ENCODE data around the gene PROX1. TPM values are rescaled to one million over a fixed set of nuclear protein-coding genes. Genes with fewer than 3 reads are reported as not detected.

PROX1 gene
- total RNA-seq, 1 donor from 2014 or later: 0.88 TPM

DNA sequence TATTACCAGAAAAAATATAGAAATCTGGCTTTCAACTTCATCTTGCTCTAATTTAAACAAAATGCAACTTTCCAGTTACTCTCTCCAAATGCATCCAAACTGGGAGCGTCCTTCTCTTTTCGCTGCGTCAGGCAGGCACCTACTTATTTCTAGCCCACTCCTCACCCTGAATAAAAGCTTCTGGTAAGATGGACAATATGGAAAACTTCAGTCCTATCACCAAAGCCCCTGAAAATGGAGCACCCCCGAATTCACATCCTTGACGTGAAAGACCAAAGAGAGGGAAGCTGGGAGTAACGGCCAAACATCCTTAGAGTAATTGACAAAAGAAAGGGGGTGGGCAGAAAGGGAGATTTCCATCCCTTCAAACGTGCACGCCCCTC lies 5.5 kb upstream of the PROX1 start:
- ATAC-seq: no peak

DNA sequence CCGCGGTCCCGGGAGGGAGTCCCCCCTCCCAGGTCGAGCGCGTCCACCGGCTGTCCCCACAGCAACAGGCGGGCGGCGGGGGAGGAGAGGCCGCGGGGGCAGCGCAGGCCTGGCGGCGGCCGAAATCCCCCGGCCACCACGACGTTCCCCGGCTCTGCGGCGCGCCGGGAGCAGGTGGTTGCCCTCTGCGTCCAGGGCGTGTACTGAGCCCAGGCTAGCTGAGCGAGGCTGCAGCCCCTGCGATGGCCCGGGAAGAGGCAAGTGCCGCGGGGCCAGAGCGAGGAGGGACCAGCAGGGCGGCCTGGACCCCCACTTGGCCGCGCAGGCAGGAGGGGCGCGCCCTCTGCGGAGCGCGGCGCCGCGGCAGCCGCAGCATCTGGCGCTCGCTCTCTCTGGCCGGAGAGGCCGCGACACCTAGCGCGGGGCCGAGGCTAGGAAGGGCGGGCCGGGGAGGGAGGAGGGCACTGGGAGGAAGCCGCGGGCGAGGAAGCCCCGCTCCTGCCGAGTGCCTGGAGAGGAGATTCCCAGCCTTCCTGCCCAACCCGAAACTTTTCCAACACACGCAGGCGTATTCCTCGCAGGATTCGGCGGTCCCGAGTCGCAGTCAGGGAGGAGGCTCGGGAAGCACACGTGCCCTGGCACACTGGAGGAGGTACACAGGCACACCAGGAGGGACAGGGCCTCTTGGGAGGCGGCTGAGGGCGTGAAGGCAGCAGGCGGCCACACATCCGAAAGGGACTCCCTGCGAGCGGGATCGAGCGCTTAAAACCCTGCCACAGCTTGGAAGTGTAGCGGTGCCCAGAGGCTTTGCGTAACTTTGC lies 4.9 kb upstream of the PROX1 start:
- no peak for ATAC-seq

GRCh38 chr1:213983493-213984386 lies 4.0 kb upstream of the PROX1 start:
- no peak for ATAC-seq

- no peak for ATAC-seq
Observed at GRCh38 chr1:213984387-213985208, 3.2 kb upstream of the PROX1 start.

DNA sequence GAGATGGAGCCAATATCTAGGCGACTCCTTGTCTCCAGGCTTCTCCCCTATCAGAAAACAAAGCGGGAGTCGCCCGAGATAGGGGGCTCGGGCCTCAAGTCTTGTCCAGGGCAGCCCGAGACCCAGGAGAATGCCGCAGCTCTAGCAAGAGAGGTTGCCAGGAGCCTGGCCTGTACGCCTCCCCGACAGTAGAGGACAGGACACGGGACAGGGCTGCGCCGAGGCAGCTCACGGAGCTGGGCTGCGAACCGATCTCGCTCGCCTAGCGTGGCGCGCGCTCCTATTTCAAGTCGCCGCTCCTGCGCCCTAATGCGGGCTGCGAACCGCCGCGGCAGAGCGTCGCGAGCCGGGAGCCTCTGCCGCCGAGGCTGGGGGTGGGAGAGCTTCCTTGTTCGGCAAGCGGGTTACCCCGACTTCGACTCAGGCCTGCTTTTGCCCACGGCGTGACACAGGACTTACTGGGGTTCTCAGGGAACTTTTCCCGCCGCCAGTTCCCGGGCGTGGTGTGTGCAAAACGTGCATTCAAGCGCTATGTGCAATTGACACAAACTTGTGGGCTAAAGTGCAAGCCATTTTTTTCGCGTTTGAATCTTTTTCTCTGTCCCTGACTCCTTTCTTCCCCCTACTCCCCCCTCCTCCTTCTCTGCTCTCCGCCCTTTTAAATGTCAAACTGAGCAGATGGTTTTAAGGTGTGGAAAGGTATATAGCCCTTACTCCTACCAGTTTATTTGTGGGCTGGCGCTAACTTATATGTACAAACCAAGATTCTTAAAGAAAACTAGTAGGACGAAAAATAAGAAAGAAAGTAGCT lies 2.4 kb upstream of the PROX1 start:
- no peak for ATAC-seq

DNA sequence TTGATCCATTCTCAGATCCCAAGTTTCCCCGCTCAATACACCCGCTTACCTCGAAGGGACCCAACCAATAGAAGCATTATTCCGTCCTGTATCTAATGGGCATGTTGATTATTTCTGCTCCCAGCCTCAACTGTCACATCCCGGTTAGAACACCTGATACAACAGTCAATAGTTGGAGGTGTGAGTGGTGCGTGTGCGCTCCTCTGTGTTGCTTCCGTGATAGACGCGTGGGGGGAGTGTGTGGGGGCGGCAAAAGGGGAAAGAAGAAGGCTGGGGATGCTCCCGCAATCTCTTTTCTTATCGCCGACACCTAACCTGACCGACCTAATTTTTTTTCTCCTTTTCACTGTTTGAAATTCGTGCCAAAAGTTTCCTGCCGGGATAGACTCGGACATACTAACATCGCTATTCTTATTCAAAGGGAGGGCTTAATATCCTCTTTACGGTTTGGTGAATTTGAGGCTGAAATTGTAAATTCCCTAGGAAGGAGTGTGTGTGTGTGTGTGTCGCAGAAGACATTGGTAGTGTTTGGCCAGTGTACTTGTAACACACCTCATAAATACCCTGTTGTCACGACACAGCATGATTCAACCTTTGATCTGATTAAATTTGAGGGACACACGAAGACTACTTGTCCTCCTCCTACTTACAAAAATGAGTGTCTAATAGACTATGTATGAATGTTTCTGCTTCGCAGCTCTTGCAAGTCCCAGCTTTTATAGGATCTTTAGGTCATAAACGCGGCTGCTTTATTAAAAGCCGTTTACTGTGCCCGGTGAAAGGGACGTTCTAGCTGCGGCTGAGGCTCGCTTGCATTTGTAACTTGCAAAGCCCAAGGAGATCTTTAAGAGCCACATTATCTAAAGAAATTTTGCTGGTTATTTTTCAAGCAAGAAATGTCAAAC lies 1.5 kb upstream of the PROX1 start:
- ATAC-seq: no peak

- ATAC-seq: no peak
Observed at GRCh38 chr1:213986925-213987250, 885 bp upstream of the PROX1 start.

GRCh38 chr1:213987422-213987926 lies 299 bp upstream of the PROX1 start:
- peak; percentile 37 for ATAC-seq

GRCh38 chr1:213988507-213989001 lies 781 bp downstream of the PROX1 start:
- no peak for ATAC-seq

- no peak for ATAC-seq
Observed at GRCh38 chr1:213989002-213989855, 1.5 kb downstream of the PROX1 start.

GRCh38 chr1:213993929-213994328 lies 6.2 kb downstream of the PROX1 start:
- ATAC-seq: no peak

DNA sequence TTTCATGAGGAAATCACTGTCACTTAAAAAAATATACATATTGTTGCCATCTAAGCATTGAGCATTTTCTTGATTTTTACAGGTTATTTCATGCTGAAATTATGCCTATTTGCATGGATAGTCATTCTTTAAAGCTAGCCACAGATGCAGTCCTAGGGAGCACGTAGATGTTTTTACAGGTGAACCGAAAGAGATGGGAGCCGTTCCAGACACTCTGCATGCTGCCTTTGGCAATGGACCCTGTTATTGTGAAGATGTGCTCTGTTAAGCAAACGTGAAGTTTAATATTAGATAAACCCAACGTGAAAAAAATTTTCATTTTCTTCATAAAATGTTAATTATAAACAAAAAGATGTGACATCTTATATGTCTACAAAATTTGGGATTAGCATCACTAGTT lies 7.1 kb downstream of the PROX1 start:
- no peak for ATAC-seq

DNA sequence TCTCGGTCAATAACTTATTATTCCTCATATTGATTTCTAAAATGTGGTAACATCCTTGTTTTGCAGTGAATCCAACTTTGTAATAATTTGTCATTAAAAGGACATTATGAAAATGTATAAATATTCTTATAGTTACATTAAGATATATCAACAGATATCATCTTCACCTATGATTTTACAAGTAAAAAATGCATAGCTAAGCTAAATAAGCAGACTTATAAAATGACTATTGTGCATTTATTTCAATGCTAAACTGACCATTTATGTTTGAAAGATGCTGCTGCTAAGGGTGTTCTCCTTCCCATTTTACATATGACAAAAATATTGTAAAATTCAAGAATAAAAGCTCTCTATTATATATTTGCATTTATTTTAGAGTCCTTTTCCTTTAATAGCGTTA lies 7.8 kb downstream of the PROX1 start:
- no peak for ATAC-seq

DNA sequence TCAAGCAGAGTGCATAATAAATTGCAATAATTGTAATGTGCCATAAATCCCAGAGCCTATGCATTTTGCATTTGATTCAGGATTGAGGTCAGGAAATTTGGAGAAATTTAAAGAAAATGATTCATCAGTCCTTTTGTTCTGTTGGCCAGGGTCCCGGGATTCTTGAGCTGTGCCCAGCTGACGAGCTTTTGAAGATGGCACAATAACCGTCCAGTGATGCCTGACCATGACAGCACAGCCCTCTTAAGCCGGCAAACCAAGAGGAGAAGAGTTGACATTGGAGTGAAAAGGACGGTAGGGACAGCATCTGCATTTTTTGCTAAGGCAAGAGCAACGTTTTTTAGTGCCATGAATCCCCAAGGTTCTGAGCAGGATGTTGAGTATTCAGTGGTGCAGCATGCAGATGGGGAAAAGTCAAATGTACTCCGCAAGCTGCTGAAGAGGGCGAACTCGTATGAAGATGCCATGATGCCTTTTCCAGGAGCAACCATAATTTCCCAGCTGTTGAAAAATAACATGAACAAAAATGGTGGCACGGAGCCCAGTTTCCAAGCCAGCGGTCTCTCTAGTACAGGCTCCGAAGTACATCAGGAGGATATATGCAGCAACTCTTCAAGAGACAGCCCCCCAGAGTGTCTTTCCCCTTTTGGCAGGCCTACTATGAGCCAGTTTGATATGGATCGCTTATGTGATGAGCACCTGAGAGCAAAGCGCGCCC lies 8.7 kb downstream of the PROX1 start:
- ATAC-seq: no peak

- ATAC-seq: no peak
Observed at GRCh38 chr1:213997038-213997771, 9.4 kb downstream of the PROX1 start.

- ATAC-seq: no peak
Observed at GRCh38 chr1:213997772-213998107, 10.0 kb downstream of the PROX1 start.

DNA sequence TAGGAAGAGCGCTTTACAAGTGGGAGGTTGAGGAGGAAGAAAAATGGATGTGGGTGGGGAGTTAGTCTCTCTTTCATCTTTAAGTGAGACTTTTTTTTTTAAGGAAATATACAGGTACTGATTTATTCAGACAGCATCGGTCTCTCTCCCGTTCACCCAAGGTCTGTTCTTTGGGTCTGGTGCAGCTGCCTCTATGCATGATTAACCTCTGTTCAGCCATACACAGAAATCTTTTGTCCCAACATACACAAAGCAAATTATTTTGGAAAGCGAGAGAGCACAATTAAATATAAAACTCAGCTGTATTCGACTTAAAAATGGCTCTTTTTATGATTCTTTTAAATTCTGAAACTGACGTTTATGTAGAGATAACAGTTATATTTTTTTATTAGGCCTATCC lies 11.0 kb downstream of the PROX1 start:
- ATAC-seq: no peak

DNA sequence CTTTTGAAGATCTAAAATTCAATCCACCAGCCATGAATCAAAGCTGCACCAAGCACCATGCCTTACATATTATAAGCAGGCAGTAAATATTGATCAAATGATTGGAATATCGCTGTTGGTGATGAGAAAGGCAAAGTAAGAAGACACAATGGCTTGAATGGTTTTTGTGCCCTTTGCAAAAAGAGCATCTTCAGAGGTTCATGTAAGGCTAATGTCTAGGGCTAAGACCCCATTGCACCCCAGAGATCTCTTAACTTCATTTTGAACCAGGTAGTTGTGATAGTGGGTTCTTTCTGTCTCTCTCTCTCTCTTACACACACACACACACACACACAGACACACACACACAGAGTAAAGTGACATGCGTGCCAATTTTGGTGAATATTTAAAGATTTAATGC lies 12.0 kb downstream of the PROX1 start:
- no peak for ATAC-seq

Measured in esophagus mucosa (tissue), 1 donor.